Limb (tissue), 2 donors: ENCODE results near the gene TENT5A.
"Not testable (repeated sequence)": the region's sequence is repeated elsewhere in the genome, so short reads cannot be mapped to it uniquely, and the experiment has no call there.

Experiments used
- DNase-seq, 2 donors: peaks; one replicate each; pipeline ENCODE4 v3.0.0-alpha.2; 2016; ENCODE audit errors: extremely low spot score in 2 of 2

The TENT5A gene

DNA sequence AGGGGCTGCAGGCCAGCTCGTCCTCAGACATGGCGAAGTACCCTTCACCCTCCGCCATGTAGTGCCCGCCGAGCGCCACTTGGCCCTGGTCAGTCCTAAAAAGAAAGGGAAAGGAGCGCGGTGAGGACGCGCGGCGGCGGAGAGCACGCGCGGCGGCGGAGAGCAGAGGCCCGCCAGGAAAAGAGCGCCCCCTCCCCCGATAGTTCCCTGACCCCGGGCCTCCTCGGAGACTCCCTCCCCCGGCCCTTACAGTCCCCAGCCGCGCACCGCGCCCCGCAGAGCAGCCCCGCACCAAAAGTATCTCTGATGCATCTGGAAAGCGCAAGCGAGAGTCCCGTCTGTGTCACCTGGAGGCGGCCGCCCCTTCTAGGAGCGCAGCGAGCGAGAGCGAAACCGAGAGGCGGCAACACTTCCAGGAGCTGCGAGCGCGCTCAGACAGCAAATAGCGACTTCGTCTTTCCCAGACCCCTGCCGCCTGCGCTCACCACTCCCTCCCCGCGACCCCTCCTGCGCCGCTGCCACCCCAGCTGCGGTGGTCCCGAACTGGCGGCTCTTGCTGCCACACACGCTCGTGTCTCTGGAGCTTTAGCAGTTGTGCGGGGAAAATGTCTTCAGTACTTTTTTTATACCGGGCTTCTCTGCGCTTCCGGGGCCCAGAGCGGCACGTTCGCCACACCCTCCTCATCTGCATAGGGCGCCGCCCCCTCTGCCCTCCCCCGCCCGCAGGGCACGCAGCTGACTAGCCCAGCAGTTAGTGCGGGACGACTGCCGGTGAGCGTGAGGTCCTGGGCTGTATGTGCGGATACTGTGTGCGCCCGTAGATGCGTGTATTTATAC is at the start of gene TENT5A:
TSS of gene TENT5A (minus strand) at position 598 of the 837 bp plus-strand sequence. CDS start at position 58, 540 bp downstream.
- peak; percentile 85 to 90 for DNase-seq

- DNase-seq = no peak
Observed at GRCh38 chr6:81801489-81801888, 49.0 kb upstream of the TENT5A start.

DNA sequence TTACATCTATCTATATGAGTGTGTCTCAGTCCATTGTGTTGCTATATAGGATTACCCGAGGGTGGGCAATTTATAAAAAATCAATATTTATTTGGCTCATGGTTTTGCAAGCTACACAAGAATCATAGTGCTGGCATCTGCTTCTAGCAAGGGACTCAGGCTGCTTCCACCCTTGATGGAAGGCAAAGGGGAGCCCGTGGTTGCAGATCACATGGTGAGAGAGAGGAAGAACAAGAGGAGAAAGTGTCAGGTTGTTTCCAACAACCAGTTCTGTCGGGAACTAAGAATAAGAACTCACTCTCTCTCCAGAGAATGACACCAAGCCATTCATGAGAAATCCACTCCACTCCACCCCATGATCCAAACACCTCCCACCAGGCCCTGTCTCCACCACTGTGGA is 48.2 kb upstream of the TENT5A start:
- DNase-seq = no peak

- DNase-seq = no peak
Observed at GRCh38 chr6:81799323-81799722, 46.8 kb upstream of the TENT5A start.

DNA sequence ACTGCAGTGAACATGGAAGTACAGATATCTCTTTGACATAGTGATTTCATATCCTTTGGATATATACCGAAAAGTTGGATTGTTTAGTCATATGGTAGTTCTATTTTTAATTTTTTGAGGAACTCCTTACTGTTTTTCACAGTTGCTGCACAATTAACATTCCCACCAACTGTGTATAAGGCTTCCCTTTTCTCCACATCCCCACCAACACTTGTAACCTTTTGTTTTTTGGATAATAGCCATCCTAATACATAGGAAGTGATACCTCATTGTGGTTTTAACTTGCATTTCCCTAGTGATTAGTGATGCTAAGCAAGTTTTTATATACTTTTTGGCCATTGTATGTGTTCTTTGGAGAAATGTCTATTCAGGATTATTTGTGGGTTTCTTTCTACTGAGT is 45.1 kb upstream of the TENT5A start:
- no peak for DNase-seq

DNA sequence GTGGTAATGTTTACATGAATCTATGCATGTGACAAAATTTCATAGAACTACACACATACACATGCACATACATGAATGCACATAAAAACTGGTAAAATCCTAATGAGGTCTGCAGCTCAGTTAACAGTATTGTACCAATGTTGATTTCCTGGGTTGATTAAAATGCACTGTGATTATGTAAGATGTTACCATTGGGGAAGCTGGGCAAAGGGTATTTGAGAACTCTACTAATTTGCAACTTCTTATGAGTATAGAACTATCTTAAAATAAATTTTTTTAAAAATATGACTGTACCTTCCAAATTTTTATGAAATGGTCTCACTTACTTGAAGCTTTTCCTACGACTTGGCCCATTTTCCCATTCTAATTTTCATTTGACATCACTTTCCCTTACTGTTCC is 43.4 kb upstream of the TENT5A start:
- DNase-seq = no peak

DNA sequence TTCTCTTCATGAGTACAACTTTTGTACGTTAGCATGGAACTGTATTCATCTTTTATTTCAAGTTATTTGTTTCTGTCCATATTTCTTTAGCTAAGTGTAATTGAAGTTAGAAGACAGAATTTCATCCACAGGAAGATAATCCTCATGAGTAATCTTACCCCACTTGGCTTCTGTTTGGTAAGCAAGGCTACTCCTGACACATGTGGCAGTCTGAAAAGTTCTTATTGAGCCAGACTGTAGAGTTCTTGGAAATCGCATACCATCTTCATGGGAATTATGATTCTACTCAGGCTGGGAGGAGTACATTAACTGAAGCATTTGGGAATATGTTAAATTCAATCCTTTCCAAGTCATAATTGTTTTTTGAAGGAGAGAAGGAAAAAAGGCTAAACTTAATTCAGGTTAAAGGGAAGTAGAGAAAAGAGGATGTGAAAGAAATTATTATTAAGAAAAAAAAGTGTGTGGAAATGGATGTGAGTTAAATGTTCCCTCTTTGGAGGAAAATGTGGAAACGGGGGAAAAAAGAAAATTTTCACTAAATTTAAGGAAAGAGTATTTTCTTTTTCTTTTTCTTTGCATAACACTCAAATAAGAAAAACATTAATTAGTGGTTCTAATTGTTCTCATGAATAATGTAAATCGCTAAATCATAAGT is 41.5 kb upstream of the TENT5A start:
- no peak for DNase-seq

- DNase-seq = no peak
Observed at GRCh38 chr6:81792826-81793225, 40.3 kb upstream of the TENT5A start.

- DNase-seq = no peak
Observed at GRCh38 chr6:81791756-81792155, 39.3 kb upstream of the TENT5A start.

- no peak for DNase-seq
Observed at GRCh38 chr6:81790034-81790433, 37.6 kb upstream of the TENT5A start.

DNA sequence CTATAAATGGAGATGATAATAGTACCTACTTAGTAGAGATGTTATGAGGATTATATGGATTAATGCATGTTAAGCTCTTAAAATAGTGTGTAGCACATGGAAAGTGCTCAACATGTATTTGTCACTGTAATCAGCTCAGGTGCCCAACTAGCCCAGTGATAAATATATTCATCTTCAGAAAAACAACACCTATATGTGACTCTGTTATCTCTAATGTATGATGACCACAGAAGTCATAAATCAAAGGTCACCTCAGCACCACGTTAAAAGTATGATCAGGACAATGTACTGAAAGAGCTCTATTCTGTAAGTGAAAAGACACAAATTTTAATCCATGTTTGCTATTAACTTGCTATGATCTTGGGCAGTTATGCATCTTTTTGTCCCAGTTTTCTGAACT is 36.8 kb upstream of the TENT5A start:
- no peak for DNase-seq

- no peak for DNase-seq
Observed at GRCh38 chr6:81788748-81789147, 36.3 kb upstream of the TENT5A start.

DNA sequence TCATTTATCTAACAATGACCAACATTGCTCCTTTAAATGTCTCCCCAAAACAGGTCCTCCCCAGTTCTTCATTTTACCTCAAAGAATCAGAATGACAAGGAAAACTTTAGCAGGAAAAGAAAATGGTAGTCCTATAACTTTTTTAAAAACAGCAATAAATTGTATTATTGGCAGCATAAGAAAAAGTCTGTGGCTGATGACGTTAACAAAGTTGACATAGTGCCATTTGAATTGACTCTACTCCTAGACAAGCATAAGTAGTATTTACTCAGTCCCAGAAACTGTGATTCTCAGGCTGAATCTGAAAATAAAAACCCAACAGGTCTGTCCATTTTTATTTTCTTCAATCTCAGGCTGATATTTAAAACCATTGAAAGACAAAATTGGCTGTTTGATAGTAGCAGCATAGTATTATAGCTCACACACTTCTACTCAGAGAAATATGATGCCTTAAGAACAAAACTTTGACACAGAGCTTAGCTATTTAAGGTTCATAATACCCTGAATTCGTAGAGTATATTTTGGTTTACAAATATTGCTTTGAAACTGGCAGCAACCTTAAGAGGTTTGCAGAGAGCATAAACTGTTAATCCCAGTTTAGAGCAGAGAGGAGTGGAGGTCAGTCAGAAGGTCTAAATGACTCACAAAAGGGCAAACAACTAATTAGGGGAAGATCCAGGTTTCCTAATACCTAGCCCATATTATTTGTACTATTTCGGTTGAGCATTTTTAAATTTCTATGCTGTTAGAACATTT is 35.0 kb upstream of the TENT5A start:
- peak in 1 of 2 donors; percentile 15 for DNase-seq

DNA sequence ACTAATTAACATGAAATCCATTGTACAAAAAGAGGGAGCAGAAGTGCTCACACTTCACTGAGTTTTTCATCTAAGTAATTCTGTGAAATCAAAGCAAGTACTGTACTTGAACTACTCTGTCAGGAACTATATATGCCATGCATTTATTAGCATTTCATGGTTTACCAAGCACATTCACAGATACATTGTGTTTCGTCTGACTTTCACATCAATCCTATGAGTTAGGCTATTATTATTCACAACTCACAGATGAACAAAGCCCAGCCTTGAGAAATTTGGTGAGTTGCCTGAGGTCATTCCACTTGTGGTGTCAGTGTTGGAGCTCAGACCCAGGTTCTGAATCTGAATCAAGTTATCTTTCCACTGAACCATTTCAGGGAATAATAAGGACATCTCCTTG is 33.7 kb upstream of the TENT5A start:
- DNase-seq = no peak

- no peak for DNase-seq
Observed at GRCh38 chr6:81785377-81785776, 32.9 kb upstream of the TENT5A start.

- no peak for DNase-seq
Observed at GRCh38 chr6:81783893-81784292, 31.4 kb upstream of the TENT5A start.

GRCh38 chr6:81781624-81782023 is 29.1 kb upstream of the TENT5A start:
- DNase-seq = no peak

GRCh38 chr6:81777586-81778268 is 25.2 kb upstream of the TENT5A start:
- no peak for DNase-seq

DNA sequence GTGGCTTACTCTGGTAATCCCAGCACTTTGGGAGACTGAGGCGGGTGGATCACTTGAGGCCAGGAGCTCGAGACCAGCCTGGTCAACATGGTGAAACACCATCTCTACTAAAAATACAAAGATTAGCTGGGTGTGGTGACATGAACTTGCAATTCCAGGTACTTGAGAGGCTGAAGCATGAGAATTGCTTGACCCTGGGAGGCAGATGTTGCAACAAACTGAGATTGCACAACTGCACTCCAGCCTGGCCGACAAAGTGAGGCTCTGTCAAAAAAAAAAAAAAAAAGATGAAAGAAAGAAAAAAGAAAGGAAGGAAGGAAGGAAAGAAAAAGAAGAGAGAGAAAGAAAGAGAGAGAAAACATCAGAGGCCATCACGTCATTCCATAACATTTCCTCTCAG is 23.7 kb upstream of the TENT5A start:
- not testable (repeated sequence) for DNase-seq

DNA sequence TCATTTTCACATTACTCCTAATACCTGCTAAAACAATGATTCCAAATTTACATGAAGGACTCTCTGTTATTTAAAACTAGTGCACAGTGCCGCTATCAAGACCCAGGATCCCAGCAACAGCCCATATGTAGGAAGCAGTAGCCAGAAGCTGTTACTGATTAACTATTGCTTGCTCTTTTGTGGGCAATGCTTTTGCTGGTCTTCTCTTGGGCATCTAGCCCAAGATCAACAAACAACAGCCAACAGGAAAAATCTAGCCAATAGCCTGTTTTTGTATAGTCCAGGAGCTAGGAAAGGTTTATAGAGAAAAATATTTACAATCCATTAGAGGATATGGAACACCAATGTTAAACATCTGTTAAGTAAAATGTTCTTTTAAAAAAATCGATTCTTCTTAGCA is 22.1 kb upstream of the TENT5A start:
- no peak for DNase-seq

DNA sequence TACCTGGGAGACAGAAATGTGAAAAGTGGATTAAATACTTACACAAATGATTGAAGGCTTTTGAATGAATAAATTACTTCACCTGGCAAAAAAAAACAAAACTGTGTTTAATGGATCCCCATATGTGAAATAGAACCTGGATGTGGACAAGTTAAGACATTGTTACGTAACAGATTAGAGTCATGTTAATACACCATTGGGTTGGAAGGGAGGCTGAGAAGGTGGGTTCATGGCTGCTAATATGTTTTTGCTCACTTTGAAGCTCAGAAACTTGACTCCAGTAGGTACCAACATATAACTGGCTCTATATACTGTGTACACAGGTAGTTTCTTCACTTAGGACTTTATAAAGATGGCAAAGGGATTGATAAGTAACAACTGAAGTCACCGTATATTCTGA is 21.4 kb upstream of the TENT5A start:
- DNase-seq = no peak

DNA sequence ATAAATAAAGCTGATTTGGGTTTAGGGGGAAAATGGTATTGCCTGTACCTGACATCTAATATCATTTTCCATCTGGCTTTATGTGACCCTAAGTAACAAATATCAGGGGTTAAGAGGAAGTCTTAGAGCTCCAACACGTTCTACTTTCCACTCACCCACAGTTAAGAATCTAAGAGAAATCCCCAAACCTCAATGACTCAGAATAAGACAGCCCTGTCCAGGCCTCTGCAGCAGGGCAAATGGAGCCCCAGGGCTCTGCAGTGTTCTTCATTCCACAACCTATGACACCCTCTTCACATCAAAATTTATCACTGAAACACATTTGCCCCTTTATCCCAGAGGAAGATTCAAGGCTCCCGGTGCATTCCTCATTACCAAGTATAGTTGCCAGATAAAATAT is 20.3 kb upstream of the TENT5A start:
- no peak for DNase-seq
